Activated CD4-positive, CD25-positive, alpha-beta regulatory T cell treated with anti-CD3 and anti-CD28 coated beads, Interleukin-2, amount 50 U/mL, for 24 hours (primary cell): ENCODE measurements around the gene MDM4.
"Not testable (repeated sequence)": the region's sequence is repeated elsewhere in the genome, so short reads cannot be mapped to it uniquely, and the experiment has no call there.

Experiments
- ATAC-seq, 2 donors: fragments of 150-1000 bp; cut with Tn5 transposase; one replicate each; pipeline ENCODE4 v1.10.0; 2021; ENCODE audit warnings: mild to moderate bottlenecking in 1 of 2, moderate library complexity in 1 of 2

Gene MDM4

DNA sequence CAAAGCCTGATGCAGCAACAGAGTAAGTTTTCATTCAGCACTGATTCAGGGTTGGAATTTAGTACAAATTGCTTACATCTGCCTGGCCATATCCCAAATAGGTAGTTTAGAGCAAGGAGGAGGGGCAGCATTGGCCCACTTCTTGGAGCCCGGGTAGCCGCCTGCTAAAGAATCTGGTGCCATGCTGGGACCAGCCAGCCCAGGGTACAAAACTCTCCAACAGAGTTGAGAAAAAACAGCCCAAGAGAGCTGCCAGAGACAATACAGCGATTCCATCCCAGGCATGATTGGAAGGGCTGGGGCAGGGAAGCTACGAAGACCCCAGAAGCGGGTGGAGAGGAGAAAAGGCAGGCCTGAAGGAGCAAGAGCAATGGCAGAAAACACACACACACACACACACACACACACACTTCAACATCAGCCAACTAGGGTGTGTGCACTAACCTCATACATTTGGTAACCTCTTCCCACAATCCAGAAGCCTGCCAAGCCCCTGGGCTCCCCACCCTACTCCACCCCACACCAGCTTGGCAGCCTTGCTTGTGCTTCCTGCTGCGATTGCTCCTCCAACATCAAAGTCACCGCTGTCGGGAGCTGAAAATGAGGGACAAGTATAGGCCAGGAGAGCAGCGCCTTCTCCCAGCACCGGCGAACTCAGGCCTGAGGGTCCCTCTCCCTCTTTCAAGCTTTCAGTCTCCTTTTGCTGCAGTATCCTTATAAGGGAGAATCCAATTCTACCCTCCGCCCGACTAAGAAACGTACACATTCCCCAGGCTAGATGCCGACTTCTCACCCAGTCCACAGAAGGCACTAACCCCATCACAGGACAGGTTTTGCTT lies 22.8 kb upstream of the MDM4 start:
- ATAC-seq = no peak

DNA sequence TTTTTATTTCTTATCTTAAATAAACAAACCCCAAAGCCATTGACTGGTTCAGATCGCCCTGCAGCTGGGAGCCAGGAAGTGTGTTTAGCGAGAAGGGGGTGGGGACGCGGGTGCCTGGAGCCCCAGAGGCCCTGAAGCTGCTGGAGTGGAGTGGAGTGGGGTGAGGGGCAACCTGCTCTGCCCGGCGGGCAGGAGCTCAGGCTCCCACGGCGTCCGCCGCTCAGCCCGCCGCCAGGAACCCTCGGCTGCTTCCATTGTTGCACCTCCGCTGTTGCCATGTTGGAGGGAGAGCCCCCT lies 22.3 kb upstream of the MDM4 start:
- peak; percentile 29 to 31 for ATAC-seq

DNA sequence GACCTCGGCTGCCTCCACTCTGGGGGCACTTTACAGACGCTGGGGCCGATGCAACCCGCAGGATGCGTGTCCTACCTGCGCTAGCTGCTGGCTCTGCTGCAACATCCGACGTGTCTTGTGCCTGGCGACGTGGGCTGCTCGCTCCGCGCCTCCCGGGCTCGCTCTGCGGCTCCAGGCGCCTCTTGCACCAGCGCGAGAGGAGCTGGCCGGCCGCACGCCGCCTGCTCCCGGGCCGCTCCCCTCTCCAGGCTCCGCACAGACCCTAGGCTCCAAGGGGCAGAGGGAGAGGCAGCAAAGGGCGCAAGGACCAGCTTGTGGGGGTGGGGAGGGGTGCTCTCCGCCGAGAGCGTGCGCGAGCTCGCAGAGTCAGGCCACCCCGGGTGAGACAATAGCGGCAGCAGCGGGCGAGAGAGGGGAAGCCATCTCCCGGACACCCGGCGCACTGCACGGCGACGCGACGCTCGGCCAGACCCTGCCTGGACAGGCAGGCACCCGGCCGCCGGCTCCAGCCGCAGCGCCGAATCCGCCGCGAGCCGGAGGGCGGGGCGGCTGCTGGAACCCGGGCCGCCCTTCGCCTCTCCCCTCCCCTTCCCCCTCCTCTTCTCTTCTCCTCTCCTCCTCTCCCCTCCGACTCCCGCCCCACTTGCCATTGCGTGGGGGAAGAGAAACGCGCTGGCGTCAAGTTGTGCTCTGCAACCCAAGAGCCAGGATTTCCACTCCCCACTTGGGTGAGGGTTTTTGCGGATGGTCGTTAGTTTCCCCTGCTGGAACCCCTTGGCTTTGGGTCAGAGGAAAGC lies 21.7 kb upstream of the MDM4 start, which contains the start of gene PIK3C2B:
TSS of gene PIK3C2B (minus strand) at position 525 of the 797 bp plus-strand sequence. CDS start 25,003 bp downstream, outside the sequence.
- ATAC-seq = peak; percentile 83 to 84

DNA sequence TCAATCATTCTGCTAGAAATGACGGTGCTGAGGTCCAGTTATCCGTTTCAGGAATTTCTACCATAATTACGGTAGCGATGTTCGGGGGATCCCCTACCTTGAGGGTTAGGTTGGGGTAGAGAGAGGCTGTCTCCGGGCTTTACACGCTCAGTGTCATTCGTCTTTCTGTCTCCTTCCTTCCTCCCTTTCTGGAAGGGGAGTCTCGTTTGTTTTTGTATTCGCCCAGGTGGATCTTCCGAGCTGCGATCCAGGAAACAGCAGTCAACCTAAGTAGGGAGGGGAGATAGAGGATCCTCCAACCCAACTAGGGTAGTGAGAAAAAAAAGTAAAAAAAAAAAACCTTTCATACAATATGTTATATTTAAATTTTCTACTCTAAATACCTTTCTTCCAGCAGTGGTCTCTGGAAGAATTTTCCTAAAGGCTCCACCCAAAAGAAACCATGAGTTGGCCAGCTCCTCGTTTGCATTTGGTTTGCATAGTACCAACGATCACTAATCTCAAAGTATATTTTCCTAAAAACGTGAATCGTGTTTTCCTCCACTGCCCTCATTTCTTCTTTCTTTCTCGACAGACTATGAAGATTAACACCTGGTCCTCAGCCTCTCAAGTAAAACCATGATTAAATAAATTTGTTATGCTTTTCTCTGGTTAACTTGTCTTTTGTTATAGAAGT lies 21.0 kb upstream of the MDM4 start:
- ATAC-seq = peak; percentile 48 to 56

DNA sequence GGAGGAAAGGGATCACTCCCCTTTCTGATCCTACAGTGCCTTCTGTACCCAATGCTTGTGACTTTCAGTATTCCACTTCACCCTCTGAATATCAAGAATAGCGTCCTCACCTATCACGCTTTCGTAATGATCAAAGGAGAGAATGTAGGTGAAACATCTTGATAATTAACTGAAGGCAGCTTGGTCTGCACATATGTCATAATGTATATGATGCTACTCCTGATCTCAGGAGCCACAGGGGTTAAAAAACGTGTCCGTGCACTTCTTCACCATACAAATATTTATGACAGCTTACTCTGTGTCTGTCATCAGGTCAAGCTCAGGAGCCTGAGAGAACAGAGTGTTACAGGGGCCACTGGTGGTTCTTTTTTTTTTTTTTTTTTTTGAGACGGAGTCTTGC lies 20.4 kb upstream of the MDM4 start:
- ATAC-seq = no peak

DNA sequence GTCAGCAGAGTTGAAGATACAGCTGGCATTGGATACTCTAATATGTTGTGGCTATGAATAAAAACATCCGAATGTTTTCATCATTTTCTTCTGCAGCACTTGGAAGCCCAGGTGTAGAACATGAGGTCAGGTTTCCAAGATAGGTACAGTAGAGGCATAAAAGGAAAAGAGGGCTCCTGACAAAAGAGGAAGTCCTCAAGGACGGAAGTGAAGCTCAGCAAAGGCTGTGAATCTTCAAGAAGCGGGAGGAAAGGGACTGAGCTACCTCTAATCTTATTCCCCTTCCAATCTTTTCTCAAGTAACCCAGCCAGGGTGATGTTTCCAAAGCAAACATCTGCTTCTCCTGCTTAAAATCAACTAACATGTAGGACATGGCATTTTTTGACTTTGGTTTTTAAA lies 17.2 kb upstream of the MDM4 start:
- no peak for ATAC-seq

DNA sequence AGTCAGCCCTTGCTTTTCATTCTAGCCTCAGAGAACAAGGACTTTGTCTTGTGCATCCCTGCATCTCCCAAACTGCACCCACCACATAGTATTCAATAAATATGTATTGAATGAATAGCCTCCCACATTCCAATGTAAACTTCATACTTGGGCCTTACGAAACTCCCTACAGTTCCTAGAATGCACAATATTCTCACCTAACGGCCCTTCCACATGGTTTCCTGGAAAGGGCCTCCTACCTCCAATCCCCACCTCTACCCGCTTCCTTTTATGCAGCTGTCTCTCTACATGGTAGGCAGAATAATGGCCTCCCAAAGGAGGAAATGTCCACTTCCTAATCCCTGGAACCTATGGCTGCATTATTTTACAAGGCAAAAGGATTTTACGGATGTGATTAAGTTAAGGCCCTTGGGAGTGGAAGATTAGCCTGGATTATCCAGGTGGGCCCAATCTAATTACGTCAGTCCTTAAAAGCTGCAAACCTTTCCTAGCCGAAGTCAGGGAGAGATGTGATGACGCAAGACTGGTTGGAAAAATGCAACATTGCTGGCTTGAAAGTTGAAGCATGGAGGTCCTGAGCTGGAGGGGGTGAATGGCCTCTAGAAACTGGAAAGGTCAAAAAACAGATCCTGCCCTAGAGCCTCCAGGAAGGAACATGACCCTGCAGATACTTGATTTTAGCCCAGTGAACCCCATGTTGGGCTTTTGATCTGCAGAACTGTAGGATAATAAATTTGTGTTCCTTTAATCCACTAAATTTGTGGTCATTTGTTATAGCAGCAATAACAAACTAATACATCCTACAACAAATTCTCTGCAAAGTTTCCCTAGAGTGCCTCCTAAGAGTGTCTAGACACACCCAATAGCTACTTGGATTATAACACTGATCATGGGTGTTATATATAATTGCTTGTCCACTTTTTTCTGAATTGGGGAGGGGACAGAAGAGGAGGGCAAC lies 16.4 kb upstream of the MDM4 start:
- no peak for ATAC-seq

DNA sequence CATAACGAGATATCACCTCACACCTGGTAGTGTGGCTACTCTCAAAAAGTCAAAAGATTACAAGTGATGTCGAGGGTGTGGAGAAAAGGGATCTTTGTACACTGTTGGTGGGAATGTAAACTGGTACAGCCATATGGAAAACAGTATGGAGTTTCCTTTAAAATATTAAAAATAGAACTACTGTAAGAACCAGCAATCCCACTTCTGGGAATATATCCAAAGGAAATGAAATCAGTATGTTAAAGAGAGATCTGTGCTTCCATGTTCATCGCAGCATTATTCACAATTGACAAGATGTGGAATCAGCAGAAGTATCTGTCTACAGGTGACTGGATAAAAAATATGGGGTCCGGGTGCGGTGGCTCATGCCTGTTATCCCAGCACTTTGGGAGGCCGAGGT lies 14.0 kb upstream of the MDM4 start:
- no peak for ATAC-seq

DNA sequence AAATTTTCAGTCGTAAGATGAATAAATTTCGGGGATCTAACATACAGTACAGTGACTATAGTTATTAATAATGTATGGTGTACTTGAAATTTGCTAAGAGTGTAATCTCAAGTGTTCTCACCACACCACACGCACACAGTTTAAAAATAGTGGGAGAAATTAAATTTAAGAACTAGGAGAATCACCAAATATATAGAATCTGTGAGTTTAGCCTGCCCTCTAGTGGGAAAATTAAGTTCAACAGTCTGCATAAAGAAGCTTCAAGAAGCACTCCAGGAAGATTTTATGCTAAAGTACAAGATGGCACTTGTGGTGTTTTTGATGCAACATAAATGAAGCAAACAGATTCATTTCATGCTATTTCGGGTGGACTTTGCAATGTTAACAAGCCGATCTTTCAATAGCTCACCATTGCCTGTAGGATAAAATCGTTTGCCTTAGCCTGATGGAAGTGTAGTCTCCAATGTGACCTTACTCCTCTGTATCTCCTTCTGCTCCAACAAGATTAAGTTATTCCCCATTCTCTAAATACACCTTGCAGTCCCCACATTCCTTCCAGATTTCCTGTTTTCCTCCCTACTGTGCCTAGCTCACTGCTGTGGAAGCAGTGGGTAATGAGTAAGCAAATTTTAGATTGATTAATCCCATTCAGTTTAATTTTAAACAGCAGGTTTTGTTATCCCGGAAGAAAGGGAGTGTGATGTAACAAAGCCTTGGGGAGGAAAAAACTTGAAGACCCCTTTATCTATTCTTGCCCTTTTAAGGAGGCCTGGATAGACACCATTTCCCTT lies 12.9 kb upstream of the MDM4 start:
- no peak for ATAC-seq

DNA sequence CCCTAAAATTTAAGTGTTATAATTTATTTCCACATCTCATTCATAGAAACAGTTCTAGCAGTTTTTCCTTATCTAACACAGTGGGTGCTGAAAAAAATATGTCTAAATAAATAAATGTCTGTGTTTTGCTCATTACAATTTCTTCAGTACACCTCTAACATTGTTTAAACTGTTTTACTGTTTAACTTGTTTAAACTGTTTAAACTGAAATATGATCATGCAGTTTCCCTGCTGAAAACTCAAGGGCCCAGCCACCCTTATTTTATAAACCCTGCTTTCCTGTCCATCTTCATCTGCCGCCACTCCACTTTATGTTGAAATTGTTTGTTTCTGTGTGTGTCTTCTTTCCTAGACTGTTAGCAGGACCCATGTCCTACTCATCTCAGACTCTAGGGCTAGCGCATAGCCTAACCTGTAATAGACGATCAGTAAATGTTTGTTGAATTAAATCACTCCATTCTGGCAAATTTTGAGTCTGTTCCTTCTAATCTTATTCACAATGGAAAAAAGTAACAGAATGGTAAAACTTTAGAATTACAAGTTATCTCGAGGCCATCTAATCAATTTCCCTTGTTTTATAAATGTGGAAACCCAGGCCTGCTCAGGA lies 12.2 kb upstream of the MDM4 start:
- no peak for ATAC-seq

DNA sequence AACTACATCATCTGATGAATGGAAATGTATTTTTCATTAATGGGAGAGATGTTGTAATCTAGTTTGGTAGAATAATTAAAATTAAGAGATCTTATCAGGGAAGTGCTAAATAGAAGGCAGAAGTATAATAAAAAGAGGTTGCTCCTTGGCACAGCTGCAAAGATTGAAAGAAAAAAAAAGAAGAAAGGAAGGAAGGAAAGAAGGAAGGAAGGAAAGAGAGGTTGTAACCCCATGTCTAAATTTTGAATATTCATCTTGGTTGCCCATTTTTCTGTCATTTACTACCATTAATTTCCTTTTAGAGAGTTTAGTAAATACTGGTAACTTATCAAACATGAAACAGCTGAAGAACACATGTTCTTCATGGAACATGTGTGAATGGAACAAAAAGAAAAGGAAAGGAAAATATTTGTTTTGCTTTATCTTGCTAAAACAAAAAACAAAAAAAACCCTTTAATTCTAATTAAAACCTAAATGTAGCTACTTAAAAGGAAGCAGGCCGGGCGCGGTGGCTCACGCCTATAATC lies 10.5 kb upstream of the MDM4 start:
- ATAC-seq = no peak

DNA sequence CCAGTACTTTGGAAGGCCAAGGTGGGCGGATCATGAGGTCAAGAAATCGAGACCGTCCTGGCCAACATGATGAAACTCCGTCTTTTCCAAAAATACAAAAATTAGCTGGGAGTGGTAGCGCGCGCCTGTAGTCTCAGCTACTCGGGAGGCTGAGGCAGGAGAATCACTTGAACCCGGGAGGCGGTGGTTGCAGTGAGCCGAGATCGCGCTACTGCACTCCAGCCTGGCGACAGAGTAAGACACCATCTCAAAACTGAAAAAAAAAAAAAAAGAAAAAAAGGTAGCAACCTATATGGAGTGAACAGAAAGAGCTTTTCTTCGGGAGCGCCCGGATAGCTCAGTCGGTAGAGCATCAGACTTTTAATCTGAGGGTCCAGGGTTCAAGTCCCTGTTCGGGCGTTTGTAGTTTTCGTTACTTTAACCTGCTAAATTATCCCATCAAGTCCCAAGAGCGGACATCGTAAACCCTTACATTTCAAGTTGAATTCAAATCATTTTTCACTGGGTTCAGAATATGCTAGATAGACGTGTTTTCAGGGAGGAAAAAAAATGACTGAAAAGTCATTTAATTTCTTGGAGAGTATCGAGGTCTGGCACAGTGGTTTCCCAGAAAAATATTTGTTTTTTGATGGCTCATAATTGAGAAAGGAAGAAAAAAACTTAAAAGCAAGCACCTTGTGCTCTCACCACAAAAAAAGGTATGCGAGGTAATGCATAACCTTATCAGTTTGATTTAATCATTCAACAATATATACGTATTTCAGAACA lies 9.8 kb upstream of the MDM4 start:
- peak; percentile 82 to 85 for ATAC-seq

DNA sequence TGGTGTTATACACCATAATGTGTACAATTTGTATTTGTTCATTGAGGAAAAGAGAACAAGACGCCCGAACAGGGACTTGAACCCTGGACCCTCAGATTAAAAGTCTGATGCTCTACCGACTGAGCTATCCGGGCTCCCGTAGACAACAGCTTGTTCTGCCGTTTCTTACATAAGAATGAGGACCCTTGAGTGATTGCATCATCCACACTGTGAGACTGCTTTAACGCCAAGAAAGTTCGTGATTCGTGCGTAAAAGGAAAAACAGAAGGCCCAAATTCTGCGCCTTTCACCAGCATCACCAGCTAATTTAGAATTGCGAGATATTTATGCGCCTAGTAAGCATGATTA lies 9.3 kb upstream of the MDM4 start:
- peak; percentile 82 to 84 for ATAC-seq

DNA sequence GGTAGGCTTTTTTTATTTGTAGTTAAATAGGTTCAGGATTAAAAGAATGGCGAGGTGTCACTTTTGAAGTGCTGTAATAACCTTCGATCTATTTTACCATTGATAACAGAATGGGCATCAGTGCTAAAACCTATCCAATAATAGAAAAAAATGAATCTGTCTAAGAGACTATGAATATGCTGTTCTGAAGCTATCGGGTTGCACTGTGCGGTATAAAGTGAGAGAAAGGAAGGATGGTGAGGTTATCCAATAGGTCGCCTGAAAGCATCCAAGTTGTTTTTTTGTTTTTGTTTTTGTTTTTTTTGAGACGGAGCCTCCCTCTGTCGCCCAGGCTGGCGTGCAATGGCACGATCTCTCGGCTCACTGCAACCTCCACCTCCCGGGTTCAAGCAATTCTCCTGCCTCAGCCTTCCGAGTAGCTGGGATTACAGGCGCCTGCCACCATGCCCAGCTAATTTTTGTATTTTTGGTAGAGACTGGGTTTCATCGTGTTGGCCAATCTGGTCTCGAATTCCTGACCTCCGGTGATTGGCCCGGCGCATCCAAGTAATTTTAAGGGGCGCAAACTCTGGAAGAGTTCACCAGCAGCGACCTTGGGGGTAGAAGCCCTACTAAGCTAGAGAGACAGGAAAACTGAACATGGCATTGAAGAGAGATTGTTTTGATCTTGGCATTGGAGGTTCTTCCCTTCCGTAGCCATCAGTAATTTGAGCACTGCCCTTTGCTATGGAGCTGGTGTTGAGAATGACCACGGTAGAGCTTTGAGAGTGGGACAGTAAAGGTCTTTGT lies 8.7 kb upstream of the MDM4 start:
- peak in 1 of 2 donors; percentile 3 for ATAC-seq

DNA sequence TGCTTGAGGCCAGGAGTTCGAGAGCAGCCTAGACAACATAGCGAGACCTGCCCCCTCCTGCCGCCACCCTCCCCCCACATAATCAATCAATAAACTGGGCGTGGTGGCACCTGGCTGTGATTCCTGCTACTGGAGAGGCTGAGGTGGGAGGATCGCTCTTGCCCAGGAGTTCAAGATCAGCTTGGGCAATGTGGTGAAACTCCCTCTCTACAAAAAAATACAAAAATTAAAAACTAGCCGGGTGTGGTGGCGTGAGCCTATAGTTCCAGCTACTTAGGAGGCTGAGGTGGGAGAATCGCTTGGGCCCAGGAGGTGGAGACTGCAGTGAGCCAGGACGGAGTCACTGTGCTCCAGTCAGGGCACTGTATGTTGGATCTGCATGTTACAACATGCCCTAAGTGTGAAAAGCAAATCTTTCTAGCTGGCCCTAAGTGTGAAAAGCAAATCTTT lies 7.0 kb upstream of the MDM4 start:
- ATAC-seq = no peak

DNA sequence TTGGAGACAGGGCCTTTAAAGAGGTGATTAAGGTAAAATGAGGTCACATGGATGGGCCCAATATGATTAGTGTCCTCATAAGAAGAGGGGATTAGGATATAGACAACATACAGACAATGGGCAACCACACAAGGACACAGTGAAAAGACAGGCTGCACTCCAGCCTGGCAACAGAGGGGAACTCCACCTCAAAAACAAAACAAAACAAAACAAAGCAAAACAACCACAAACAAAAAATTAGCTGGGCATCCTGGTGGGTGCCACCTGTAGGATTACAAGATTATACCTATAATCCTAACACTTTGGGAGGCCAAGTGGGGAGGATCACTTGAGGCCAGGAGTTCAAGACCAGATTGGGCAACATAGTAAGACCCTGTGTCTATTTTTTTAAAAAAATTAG lies 4.8 kb upstream of the MDM4 start:
- ATAC-seq = no peak

DNA sequence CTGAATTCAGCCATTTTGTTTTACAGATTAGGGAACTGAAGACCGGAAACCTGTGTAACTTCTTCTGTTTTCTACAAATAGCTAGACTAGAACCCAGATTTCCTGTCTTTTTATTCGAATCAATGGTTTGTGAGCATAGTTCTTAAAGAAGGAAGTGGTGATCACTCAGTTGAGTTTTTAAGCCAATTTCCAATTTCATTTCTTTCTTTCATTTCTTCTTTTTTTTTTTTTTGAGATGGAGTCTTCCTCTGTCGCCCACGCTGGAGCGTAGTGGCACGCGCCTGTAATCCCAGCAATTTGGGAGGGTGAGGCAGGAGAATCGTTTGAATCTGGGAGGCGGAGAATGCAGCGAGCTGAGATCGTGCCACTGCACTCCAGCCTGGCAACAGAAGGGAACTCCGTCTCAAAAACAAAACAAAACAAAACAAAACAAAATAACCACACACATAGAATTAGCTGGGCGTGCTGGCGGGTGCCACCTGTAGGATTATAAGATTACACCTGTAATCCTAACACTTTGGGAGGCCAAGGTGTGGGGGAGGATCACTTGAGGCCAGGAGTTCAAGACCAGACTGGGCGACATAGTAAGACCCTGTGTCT lies 3.0 kb upstream of the MDM4 start:
- ATAC-seq = no peak

DNA sequence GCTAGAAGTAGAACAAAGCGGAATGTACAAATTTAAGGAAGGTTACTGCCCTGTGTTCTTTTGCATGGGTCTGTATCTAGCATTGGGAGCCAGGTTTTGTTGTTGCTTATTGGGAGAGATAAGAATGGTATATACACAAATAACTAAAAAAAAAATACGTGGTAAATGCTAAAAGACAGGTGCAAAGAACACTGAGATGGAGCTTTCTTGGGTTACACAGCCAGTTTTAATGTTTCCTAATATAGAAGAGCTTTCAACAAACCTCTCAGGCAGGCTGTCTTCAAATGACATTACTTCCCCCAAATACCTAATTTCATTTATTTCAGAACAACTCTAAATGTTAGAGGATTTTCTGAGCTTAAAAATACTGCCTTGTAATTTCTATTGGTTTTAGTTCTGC lies 1.4 kb upstream of the MDM4 start:
- ATAC-seq = no peak

DNA sequence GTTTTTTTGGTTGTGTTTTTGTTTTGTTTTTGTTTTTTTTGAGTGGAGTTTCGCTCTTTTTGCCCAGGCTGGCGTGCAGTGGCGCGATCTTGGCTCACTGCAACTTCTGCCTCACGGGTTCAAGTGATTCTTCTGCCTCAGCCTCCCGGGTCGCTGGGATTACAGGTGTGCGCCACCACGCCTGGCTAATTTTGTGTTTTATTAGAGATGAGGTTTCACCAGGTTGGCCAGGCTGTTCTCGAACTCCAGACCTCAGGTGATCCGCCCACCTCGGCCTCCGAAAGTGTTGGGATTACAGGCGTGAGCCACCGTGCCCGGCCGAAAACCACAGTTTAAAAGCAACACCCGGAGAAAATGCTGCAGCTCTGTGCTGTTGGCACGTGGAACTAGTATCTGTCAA lies 1.2 kb downstream of the MDM4 start:
- not testable (repeated sequence) for ATAC-seq
